ENCODE measurements around the gene UBAP2L.
"Not testable (repeated sequence)": the region's sequence is repeated elsewhere in the genome, so short reads cannot be mapped to it uniquely, and the experiment has no call there.

The UBAP2L gene

DNA sequence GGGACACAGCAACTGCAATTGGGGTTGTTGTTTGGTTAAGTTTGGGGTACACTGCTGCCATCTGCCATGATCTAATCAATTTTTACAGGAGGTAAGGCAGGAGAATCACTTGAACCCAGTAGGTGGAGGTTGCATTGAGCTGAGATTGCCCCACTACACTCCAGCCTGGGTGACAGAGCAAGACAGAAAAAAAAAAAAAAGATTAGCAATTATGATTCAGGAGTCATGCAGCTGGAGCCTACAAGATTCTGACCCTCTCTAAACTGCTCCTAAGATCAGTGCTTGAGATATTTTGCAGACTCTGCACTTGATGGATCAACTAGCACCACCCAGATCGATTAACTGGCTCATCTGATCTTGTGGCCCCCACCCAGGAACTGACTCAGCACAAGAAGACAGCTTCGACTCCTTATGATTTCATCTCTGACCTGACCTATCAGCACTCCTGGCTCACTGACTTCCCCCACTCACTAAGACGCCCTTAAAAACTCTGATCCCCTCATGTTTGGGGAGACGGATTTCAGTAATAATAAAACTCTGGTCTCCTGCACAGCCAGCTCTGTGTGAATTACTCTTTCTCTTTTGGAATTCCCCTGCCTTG lies 87.0 kb downstream of the UBAP2L start:
- DNase-seq (ENCODE audit: low read depth in 4 of 4, low spot score in 1 of 4), result not testable (repeated sequence)

DNA sequence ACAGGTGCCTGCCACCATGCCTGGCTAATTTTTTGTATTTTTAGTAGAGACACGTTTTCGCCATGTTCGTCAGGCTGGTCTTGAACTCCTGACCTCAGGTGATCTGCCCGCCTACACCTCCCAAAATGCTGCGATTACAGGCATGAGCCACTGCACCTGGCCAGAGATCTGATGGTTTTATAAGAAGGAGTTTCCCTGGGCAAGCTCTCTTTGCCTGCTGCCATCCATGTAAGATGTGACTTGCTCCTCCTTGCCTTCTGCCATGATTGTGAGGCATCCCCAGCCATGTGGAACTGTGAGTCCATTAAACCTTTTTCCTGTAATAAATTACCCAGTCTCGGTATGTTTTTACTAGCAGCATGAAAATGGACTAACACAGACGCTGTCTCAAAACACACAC lies 88.4 kb downstream of the UBAP2L start:
- DNase-seq (ENCODE audit: low read depth in 4 of 4, low spot score in 1 of 4), result not testable (repeated sequence)

DNA sequence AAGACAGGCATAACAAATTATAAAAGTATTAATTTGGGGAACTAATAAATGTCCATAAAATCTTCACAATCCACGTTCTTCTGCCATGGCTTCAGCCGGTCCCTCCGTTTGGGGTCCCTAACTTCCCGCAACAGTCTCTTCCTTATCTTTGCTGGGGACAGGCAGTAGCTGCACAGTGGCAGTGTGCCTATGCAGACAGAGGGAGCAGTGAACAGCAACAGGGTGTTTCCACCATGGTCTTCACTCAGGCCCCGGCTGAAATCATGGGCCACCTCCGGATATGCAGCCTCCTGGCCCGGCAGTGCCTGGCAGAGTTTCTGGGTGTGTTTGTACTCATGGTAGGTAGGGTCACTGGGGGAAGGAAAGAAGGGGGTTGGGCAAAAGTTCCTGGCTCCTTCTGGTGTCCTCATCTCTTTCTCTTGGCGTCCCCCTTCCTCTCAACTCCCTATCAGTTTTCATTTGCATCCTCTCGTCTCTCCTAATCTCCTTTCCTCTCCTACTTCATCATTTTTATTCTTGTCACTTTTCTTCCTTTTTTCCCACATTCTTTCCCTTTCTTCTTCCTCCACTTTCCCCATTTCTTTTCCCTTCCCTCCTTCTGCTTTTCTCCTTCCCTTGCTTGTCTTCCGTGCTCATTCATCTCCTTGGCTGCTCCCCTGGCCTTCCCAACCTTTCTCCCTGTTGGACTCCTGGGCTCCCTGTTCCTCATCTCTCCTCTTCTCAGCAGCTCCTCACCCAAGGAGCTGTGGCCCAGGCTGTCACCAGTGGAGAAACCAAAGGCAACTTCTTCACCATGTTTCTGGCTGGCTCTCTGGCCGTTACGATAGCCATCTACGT lies 91.7 kb downstream of the UBAP2L start:
- DNase-seq (ENCODE audit: low read depth in 4 of 4, low spot score in 1 of 4), result not testable (repeated sequence)

DNA sequence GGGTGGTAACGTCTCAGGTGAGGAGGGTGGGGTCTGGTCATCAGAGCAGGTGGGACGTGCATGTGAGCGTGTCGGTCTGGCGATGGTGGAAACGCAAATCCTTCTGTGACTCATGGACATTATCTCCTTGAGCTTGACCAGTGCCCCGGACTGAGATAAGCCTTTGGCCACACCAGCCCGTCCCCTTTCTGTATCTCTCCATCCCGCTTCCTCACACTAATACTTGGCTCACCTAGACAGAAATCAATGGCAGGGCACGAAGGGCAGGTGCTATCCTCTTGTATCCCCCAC lies 92.3 kb downstream of the UBAP2L start:
- DNase-seq (ENCODE audit: low read depth in 4 of 4, low spot score in 1 of 4), result no peak

DNA sequence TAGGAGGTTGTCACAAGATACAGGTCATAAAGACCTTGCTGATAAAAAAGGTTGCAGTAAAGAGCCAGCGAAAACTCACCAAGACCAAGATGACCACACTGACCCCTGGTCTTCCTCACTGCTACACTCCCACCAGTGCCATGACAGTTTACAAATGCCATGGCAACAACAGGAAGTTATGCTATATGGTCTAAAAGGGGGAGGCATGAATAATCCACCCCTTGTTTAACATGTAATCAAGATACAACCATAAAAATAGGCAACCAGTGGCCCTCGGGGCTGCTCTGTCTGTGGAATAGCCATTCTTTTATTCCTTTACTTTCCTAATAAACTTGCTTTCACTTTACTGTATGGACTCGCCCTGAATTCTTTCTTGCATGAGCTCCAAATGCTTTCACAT lies 93.5 kb downstream of the UBAP2L start:
- not testable (repeated sequence) for DNase-seq (ENCODE audit: low read depth in 4 of 4, low spot score in 1 of 4)

DNA sequence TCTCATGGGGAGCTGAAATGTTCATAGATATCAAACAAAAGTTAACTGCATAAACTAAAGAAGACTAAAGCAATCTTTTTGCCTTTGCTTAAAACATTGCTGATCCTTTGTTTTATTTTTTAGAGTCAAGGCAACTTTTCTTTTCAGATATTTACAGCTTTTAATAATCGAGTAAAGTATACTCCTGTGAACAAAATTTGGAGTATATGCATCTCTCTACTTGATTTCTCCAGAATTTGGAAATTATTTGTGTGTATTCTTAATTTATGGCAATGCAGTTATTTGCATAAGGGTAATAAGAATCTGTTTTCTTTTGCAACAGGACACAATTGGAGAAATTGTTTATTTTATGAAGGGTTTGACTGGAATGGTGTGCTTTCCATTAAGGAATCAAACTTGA lies 95.9 kb downstream of the UBAP2L start:
- no peak for DNase-seq (ENCODE audit: low read depth in 4 of 4, low spot score in 1 of 4)

DNA sequence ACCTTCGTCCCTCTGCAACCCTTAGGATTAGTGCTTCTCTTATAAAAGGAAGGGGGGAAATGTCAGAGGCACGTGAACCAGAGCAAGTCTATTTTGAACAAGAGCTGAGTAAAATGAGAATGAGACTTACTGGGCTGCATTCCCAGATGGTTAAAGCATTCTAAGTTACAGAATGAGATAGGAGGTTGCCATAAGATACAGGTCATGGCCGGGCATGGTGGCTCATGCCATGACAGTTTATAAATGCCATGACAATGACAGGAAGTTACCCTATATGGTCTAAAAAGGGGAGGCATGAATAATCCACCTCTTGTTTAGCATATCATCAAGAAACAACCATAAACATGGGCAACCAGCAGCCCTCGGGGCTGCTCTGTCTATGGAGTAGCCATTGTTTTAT lies 97.6 kb downstream of the UBAP2L start:
- no peak for DNase-seq (ENCODE audit: low read depth in 4 of 4, low spot score in 1 of 4)

Measured in stimulated activated CD4-positive, alpha-beta T cell treated with anti-CD3 and anti-CD28 coated beads, Interleukin-1b, Interleukin-23, amount 100 ng/mL, for 24 hours (primary cell).